ENCODE measurements around the gene SLC25A25. TPM values are rescaled to one million over a fixed set of nuclear protein-coding genes. Genes with fewer than 3 reads are reported as not detected.

SLC25A25 gene
- total and polyA plus RNA-seq, 9 of the 15 experiments (the other 6 are each of a cell fraction or from before 2014, with no cell fraction given): 0.07 to 35.9 (median 23.2) TPM

- no peak for TF ChIP-seq RBM14 (IDR thresholded peaks at IDR 0.05; ENCODE audit: borderline replicate concordance, insufficient read depth, low read depth, low read length)
- no peak for TF ChIP-seq MAFK (IDR thresholded peaks at IDR 0.05; ENCODE audit: low read length)
- TF ChIP-seq IRF2 (CRISPR knock-in tag; IDR thresholded peaks at IDR 0.05): no peak
- TF ChIP-seq, protein P1, sequence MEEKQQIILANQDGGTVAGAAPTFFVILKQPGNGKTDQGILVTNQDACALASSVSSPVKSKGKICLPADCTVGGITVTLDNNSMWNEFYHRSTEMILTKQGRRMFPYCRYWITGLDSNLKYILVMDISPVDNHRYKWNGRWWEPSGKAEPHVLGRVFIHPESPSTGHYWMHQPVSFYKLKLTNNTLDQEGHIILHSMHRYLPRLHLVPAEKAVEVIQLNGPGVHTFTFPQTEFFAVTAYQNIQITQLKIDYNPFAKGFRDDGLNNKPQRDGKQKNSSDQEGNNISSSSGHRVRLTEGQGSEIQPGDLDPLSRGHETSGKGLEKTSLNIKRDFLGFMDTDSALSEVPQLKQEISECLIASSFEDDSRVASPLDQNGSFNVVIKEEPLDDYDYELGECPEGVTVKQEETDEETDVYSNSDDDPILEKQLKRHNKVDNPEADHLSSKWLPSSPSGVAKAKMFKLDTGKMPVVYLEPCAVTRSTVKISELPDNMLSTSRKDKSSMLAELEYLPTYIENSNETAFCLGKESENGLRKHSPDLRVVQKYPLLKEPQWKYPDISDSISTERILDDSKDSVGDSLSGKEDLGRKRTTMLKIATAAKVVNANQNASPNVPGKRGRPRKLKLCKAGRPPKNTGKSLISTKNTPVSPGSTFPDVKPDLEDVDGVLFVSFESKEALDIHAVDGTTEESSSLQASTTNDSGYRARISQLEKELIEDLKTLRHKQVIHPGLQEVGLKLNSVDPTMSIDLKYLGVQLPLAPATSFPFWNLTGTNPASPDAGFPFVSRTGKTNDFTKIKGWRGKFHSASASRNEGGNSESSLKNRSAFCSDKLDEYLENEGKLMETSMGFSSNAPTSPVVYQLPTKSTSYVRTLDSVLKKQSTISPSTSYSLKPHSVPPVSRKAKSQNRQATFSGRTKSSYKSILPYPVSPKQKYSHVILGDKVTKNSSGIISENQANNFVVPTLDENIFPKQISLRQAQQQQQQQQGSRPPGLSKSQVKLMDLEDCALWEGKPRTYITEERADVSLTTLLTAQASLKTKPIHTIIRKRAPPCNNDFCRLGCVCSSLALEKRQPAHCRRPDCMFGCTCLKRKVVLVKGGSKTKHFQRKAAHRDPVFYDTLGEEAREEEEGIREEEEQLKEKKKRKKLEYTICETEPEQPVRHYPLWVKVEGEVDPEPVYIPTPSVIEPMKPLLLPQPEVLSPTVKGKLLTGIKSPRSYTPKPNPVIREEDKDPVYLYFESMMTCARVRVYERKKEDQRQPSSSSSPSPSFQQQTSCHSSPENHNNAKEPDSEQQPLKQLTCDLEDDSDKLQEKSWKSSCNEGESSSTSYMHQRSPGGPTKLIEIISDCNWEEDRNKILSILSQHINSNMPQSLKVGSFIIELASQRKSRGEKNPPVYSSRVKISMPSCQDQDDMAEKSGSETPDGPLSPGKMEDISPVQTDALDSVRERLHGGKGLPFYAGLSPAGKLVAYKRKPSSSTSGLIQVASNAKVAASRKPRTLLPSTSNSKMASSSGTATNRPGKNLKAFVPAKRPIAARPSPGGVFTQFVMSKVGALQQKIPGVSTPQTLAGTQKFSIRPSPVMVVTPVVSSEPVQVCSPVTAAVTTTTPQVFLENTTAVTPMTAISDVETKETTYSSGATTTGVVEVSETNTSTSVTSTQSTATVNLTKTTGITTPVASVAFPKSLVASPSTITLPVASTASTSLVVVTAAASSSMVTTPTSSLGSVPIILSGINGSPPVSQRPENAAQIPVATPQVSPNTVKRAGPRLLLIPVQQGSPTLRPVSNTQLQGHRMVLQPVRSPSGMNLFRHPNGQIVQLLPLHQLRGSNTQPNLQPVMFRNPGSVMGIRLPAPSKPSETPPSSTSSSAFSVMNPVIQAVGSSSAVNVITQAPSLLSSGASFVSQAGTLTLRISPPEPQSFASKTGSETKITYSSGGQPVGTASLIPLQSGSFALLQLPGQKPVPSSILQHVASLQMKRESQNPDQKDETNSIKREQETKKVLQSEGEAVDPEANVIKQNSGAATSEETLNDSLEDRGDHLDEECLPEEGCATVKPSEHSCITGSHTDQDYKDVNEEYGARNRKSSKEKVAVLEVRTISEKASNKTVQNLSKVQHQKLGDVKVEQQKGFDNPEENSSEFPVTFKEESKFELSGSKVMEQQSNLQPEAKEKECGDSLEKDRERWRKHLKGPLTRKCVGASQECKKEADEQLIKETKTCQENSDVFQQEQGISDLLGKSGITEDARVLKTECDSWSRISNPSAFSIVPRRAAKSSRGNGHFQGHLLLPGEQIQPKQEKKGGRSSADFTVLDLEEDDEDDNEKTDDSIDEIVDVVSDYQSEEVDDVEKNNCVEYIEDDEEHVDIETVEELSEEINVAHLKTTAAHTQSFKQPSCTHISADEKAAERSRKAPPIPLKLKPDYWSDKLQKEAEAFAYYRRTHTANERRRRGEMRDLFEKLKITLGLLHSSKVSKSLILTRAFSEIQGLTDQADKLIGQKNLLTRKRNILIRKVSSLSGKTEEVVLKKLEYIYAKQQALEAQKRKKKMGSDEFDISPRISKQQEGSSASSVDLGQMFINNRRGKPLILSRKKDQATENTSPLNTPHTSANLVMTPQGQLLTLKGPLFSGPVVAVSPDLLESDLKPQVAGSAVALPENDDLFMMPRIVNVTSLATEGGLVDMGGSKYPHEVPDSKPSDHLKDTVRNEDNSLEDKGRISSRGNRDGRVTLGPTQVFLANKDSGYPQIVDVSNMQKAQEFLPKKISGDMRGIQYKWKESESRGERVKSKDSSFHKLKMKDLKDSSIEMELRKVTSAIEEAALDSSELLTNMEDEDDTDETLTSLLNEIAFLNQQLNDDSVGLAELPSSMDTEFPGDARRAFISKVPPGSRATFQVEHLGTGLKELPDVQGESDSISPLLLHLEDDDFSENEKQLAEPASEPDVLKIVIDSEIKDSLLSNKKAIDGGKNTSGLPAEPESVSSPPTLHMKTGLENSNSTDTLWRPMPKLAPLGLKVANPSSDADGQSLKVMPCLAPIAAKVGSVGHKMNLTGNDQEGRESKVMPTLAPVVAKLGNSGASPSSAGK (IDR thresholded peaks at IDR 0.05): no peak
- TF ChIP-seq OTX1 (CRISPR knock-in tag; IDR thresholded peaks at IDR 0.05): no peak
- no peak for TF ChIP-seq EGR1 (conservative IDR thresholded peaks at IDR 0.05)
- no peak for TF ChIP-seq ZNF707 (CRISPR knock-in tag; conservative IDR thresholded peaks at IDR 0.05)
- no peak for TF ChIP-seq PTRF (tag; IDR thresholded peaks at IDR 0.05)
- no peak for TF ChIP-seq ZSCAN29 (IDR thresholded peaks at IDR 0.05)
- TF ChIP-seq ZNF324 (CRISPR knock-in tag; IDR thresholded peaks at IDR 0.05): no peak
Observed at GRCh38 chr9:128099231-128099931, 31.3 kb downstream of the SLC25A25 start (continued).
